Large intestine (tissue), 3 donors: ENCODE measurements around the gene UQCRQ. TPM values are rescaled to one million over a fixed set of nuclear protein-coding genes. Genes with fewer than 3 reads are reported as not detected.

Experiments
- DNase-seq, 2 donors: peaks; one replicate each; pipeline versions ENCODE4 v3.0.0 to v3.0.0-alpha.2; 2013
- H3K27ac ChIP-seq: one replicate; pipeline ENCODE4 v1.5.1; 2013; ENCODE audit warnings: low read length
- H3K27me3 ChIP-seq: 2 replicates; pipeline ENCODE4 v1.6.1; 2013; ENCODE audit warnings: low read length; ENCODE audit not compliant: control insufficient read depth, insufficient read depth
- H3K36me3 ChIP-seq: 2 replicates; pipeline ENCODE4 v1.6.1; 2013; ENCODE audit warnings: low read length; ENCODE audit not compliant: control insufficient read depth, insufficient read depth
- H3K4me1 ChIP-seq: one replicate; pipeline ENCODE4 v1.6.1; 2013; ENCODE audit warnings: low read length; ENCODE audit not compliant: control insufficient read depth, insufficient read depth
- H3K4me3 ChIP-seq: one replicate; pipeline ENCODE4 v1.5.1; 2013; ENCODE audit warnings: low read length
- H3K9me3 ChIP-seq: one replicate; pipeline ENCODE4 v1.6.1; 2013; ENCODE audit warnings: mild to moderate bottlenecking, low read depth, low read length, moderate library complexity; ENCODE audit not compliant: control insufficient read depth
- WGBS: methylation state at CpG from one replicate; pipeline ENCODE4 v1.1.5; 2013; ENCODE audit warnings: low lambda C conversion rate; ENCODE audit not compliant: insufficient coverage; 5-methylcytosine and 5-hydroxymethylcytosine counted together
- polyA plus RNA-seq: library from polyadenylated mRNA; unstranded; fragments of 120-200 nt; gene quantifications from one replicate; pipeline ENCODE4 v1.2.1, GENCODE V29; 2013

The UQCRQ gene
- polyA plus RNA-seq, 1 donor = 258 TPM

GRCh38 chr5:132860742-132861141, 5.7 kb upstream of the UQCRQ start:
- Histone ChIP-seq H3K27me3 (no peaks in the 10 kb centered on the region), H3K9me3 (no peaks in the 10 kb centered on the region), H3K27ac (no peak overlapping the region), H3K4me3 (no peak overlapping the region), H3K4me1 (peaks cover 6% of the 10 kb centered on the region), H3K36me3 (no peaks in the 10 kb centered on the region)
- no peak for DNase-seq
- no CpG with 5 or more reads among the region's 5 CpGs for WGBS

GRCh38 chr5:132865668-132866341, 637 bp upstream of the UQCRQ start:
- H3K9me3 ChIP-seq = no peaks in the 10 kb centered on the region
- H3K27ac ChIP-seq = peak overlapping the region; percentile 95
- H3K36me3 ChIP-seq = peaks cover 26% of the 10 kb centered on the region
- no peaks in the 10 kb centered on the region for H3K27me3 ChIP-seq
- peak overlapping the region; percentile 95 for H3K4me3 ChIP-seq
- peaks cover 16% of the 10 kb centered on the region for H3K4me1 ChIP-seq
- no CpG with 5 or more reads among the region's 30 CpGs for WGBS
- DNase-seq = no peak

- Histone ChIP-seq H3K4me3 (peak overlapping the region; percentile 95), H3K27ac (peak overlapping the region; percentile 95), H3K36me3 (peaks cover 34% of the 10 kb centered on the region), H3K4me1 (peaks cover 26% of the 10 kb centered on the region), H3K27me3 (no peaks in the 10 kb centered on the region), H3K9me3 (no peaks in the 10 kb centered on the region)
- no CpG with 5 or more reads among the region's 13 CpGs for WGBS
- DNase-seq = no peak
Measured at GRCh38 chr5:132867046-132867451, 607 bp downstream of the UQCRQ start.

GRCh38 chr5:132868754-132869153, 2.3 kb downstream of the UQCRQ start:
- no peaks in the 10 kb centered on the region for H3K27me3 ChIP-seq
- DNase-seq = no peak
- H3K36me3 ChIP-seq = peaks cover 34% of the 10 kb centered on the region
- no peaks in the 10 kb centered on the region for H3K9me3 ChIP-seq
- peaks cover 38% of the 10 kb centered on the region for H3K4me1 ChIP-seq
- WGBS = no CpG with 5 or more reads among the region's 4 CpGs
- no peak overlapping the region for H3K27ac ChIP-seq
- no peak overlapping the region for H3K4me3 ChIP-seq

GRCh38 chr5:132870801-132871200, 4.4 kb downstream of the UQCRQ start:
- no peak overlapping the region for H3K4me3 ChIP-seq

GRCh38 chr5:132871459-132872284, 5.2 kb downstream of the UQCRQ start:
- Histone ChIP-seq H3K27ac (peak overlapping the region; percentile 88), H3K4me3 (no peak overlapping the region), H3K27me3 (no peaks in the 10 kb centered on the region), H3K36me3 (peaks cover 38% of the 10 kb centered on the region), H3K4me1 (peaks cover 36% of the 10 kb centered on the region), H3K9me3 (peaks cover 2% of the 10 kb centered on the region)
- DNase-seq = no peak
- no CpG with 5 or more reads among the region's 5 CpGs for WGBS

More at GRCh38 chr5:132870801-132871200, 4.4 kb downstream of the UQCRQ start:
- Histone ChIP-seq H3K27ac (no peak overlapping the region), H3K27me3 (no peaks in the 10 kb centered on the region), H3K36me3 (peaks cover 38% of the 10 kb centered on the region), H3K4me1 (peaks cover 39% of the 10 kb centered on the region), H3K9me3 (peaks cover 2% of the 10 kb centered on the region)
- WGBS = 100% methylated on average over 1 of the region's 2 CpGs
- DNase-seq = no peak

- H3K27ac ChIP-seq = peak overlapping the region; percentile 88
- peaks cover 30% of the 10 kb centered on the region for H3K4me1 ChIP-seq
- peaks cover 38% of the 10 kb centered on the region for H3K36me3 ChIP-seq
- no CpG with 5 or more reads among the region's 1 CpG for WGBS
- peaks cover 2% of the 10 kb centered on the region for H3K9me3 ChIP-seq
- no peak overlapping the region for H3K4me3 ChIP-seq
- H3K27me3 ChIP-seq = no peaks in the 10 kb centered on the region
- DNase-seq = peak in 1 of 2 donors; percentile 61
Measured at GRCh38 chr5:132872788-132873118, 6.3 kb downstream of the UQCRQ start.

- H3K27ac ChIP-seq = peak within 1 kb of the TSS; percentile 88
- H3K27me3 ChIP-seq = no peaks in the 10 kb centered on the region
- 80% methylated on average over 1 of the region's 6 CpGs for WGBS
- H3K4me3 ChIP-seq = no peak within 1 kb of the TSS
- peak; percentile 82 to 94 for DNase-seq
- peaks cover 38% of the 10 kb centered on the region for H3K36me3 ChIP-seq
- H3K4me1 ChIP-seq = peaks cover 30% of the 10 kb centered on the region
- H3K9me3 ChIP-seq = peaks cover 2% of the 10 kb centered on the region
Measured at GRCh38 chr5:132873119-132873929, 6.9 kb downstream of the UQCRQ start, which contains the start of gene LEAP2. TSS of gene LEAP2 (plus strand) at chr5:132873668. CDS start at chr5:132873695, 27 bp downstream.

- peaks cover 2% of the 10 kb centered on the region for H3K9me3 ChIP-seq
- WGBS = no CpG with 5 or more reads among the region's 3 CpGs
- H3K27ac ChIP-seq = peak overlapping the region; percentile 88
- DNase-seq = no peak
- no peak overlapping the region for H3K4me3 ChIP-seq
- H3K4me1 ChIP-seq = peaks cover 30% of the 10 kb centered on the region
- H3K36me3 ChIP-seq = peaks cover 36% of the 10 kb centered on the region
- H3K27me3 ChIP-seq = no peaks in the 10 kb centered on the region
Measured at GRCh38 chr5:132873930-132874271, 7.5 kb downstream of the UQCRQ start.
